Stomach (tissue), 4 donors: Measurements from ENCODE around the gene TREML1.

Source experiments
- POLR2AphosphoS5 ChIP-seq, 3 donors: sonication (generic); formaldehyde crosslinking; IDR thresholded peaks; one replicate each; pipeline ENCODE4 v1.6.1; 2016; ENCODE audit warnings: antibody characterized with exemption in 3 of 3
- TF ChIP-seq, protein P1 (sequence below), 7 experiments: fragments of 450-650 bp in 4 of 7; fragments of 200-600 bp in 3 of 7; sonication (generic) in 3 of 7; IDR thresholded peaks; one replicate each; pipeline ENCODE4 v1.5.1; 2016 to 2019; ENCODE audit warnings: antibody characterized with exemption in 7 of 7, control low read depth in 2 of 7, mild to moderate bottlenecking in 1 of 7

DNA sequence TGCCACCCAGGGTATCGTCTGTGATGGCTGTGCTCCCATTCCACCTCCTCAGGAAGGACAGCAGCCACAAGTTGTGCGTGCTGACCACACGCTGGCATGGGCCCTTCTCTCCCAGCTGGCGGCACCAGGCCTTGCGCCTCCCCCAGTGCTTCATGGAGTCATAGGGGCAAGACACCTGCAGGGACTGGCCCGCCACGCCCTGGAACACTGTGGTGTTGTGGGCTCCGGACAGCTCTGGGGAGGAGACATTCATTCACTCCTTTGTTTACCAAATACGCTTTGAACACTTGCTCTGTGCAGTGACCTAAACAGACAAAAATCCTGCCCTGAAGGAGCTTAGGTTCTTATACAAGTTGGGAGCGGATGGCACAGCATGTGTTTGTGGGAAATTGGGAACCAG, 7.2 kb upstream of the TREML1 start:
- TF ChIP-seq, protein P1, sequence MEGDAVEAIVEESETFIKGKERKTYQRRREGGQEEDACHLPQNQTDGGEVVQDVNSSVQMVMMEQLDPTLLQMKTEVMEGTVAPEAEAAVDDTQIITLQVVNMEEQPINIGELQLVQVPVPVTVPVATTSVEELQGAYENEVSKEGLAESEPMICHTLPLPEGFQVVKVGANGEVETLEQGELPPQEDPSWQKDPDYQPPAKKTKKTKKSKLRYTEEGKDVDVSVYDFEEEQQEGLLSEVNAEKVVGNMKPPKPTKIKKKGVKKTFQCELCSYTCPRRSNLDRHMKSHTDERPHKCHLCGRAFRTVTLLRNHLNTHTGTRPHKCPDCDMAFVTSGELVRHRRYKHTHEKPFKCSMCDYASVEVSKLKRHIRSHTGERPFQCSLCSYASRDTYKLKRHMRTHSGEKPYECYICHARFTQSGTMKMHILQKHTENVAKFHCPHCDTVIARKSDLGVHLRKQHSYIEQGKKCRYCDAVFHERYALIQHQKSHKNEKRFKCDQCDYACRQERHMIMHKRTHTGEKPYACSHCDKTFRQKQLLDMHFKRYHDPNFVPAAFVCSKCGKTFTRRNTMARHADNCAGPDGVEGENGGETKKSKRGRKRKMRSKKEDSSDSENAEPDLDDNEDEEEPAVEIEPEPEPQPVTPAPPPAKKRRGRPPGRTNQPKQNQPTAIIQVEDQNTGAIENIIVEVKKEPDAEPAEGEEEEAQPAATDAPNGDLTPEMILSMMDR (IDR thresholded peaks at IDR 0.05) = no peak
- TF ChIP-seq POLR2AphosphoS5 (IDR thresholded peaks at IDR 0.05) = no peak
